ENCODE data around the gene LHCGR.

LHCGR gene

GRCh38 chr2:48779019-48779716, 23.6 kb upstream of the LHCGR start:
- TF ChIP-seq CTCF (conservative IDR thresholded peaks at IDR 0.05; ENCODE audit: low read depth, low read length) = no peak
- H3K36me3 ChIP-seq (ENCODE audit: insufficient read depth) = no peaks in the 10 kb centered on the region
- H3K79me2 ChIP-seq (ENCODE audit: insufficient read depth, low read depth) = no peaks in the 10 kb centered on the region
- no peaks in the 10 kb centered on the region for H4K20me1 ChIP-seq (ENCODE audit: insufficient read depth)
- H3K9ac ChIP-seq = no peak overlapping the region
- H3K4me2 ChIP-seq = no peak overlapping the region
- H3K27me3 ChIP-seq (ENCODE audit: insufficient read depth, low read depth) = no peaks in the 10 kb centered on the region
- H3K4me1 ChIP-seq (ENCODE audit: low read depth, poor library complexity, severe bottlenecking) = no peaks in the 10 kb centered on the region
- H3K27ac ChIP-seq = no peak overlapping the region
- no peak overlapping the region for H3K4me3 ChIP-seq (IDR thresholded peaks at IDR 0.05; ENCODE audit: insufficient read depth, low read depth, low read length)
- no peak overlapping the region for H2AFZ ChIP-seq (ENCODE audit: low read depth)

DNA sequence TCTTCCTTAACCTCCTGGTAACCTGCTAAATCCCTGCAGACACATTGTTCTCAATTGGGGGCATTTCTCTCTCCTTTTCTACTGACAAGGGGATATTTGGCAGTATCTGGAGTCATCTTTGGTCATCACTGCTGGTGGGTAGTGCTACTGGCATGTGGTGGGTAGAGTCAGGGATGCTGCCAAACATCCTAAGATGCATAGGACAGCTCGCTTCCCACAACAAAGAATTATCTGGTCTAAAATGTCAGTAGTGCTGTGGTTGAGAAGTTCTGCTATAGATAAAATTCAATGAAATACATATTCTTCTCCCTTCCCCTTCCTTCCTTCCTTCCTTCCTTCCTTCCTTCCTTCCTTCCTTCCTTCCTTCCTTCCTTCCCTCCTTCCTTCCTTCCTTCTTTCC, 18.7 kb upstream of the LHCGR start:
- TF ChIP-seq CTCF (conservative IDR thresholded peaks at IDR 0.05; ENCODE audit: low read depth, low read length) = no peak
- Histone ChIP-seq H3K4me3 (IDR thresholded peaks at IDR 0.05; ENCODE audit: insufficient read depth, low read depth, low read length) (no peak overlapping the region), H3K79me2 (ENCODE audit: insufficient read depth, low read depth) (no peaks in the 10 kb centered on the region), H3K9ac (no peak overlapping the region), H4K20me1 (ENCODE audit: insufficient read depth) (no peaks in the 10 kb centered on the region), H2AFZ (ENCODE audit: low read depth) (no peak overlapping the region), H3K36me3 (ENCODE audit: insufficient read depth) (no peaks in the 10 kb centered on the region), H3K27ac (no peak overlapping the region), H3K4me1 (ENCODE audit: low read depth, poor library complexity, severe bottlenecking) (no peaks in the 10 kb centered on the region), H3K4me2 (no peak overlapping the region), H3K27me3 (ENCODE audit: insufficient read depth, low read depth) (no peaks in the 10 kb centered on the region)

- H3K27ac ChIP-seq = no peak overlapping the region
- no peaks in the 10 kb centered on the region for H4K20me1 ChIP-seq (ENCODE audit: insufficient read depth)
- H3K4me3 ChIP-seq (IDR thresholded peaks at IDR 0.05; ENCODE audit: insufficient read depth, low read depth, low read length) = no peak overlapping the region
- no peak overlapping the region for H3K4me2 ChIP-seq
- H3K4me1 ChIP-seq (ENCODE audit: low read depth, poor library complexity, severe bottlenecking) = no peaks in the 10 kb centered on the region
- no peak for TF ChIP-seq CTCF (conservative IDR thresholded peaks at IDR 0.05; ENCODE audit: low read depth, low read length)
- H3K9ac ChIP-seq = no peak overlapping the region
- no peak overlapping the region for H2AFZ ChIP-seq (ENCODE audit: low read depth)
- no peaks in the 10 kb centered on the region for H3K36me3 ChIP-seq (ENCODE audit: insufficient read depth)
- H3K27me3 ChIP-seq (ENCODE audit: insufficient read depth, low read depth) = no peaks in the 10 kb centered on the region
- H3K79me2 ChIP-seq (ENCODE audit: insufficient read depth, low read depth) = no peaks in the 10 kb centered on the region
Measured at GRCh38 chr2:48771241-48772014, 15.9 kb upstream of the LHCGR start.

DNA sequence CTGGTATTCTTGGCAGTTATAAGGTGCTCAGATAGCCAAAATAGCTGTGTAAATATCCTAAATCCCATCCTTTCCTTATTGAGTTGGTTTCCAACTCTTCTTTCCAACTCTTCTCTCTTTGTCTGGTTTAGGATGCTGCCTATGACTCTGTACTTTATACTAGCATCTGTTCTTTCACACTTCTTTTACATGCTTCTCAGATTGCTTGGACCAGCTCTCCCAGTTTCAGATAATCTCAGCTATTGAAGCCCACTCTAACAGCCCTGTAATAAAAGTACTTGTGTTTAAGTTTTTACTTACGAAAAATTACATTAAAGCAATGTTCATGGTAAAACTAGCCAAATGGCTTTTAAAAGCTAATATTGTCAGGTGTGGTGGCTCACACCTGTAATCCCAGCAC, 14.7 kb upstream of the LHCGR start:
- no peak overlapping the region for H3K4me2 ChIP-seq
- H3K79me2 ChIP-seq (ENCODE audit: insufficient read depth, low read depth) = no peaks in the 10 kb centered on the region
- H3K4me3 ChIP-seq (IDR thresholded peaks at IDR 0.05; ENCODE audit: insufficient read depth, low read depth, low read length) = no peak overlapping the region
- no peak overlapping the region for H2AFZ ChIP-seq (ENCODE audit: low read depth)
- no peak for TF ChIP-seq CTCF (conservative IDR thresholded peaks at IDR 0.05; ENCODE audit: low read depth, low read length)
- H4K20me1 ChIP-seq (ENCODE audit: insufficient read depth) = no peaks in the 10 kb centered on the region
- H3K9ac ChIP-seq = no peak overlapping the region
- H3K27me3 ChIP-seq (ENCODE audit: insufficient read depth, low read depth) = no peaks in the 10 kb centered on the region
- no peaks in the 10 kb centered on the region for H3K36me3 ChIP-seq (ENCODE audit: insufficient read depth)
- no peaks in the 10 kb centered on the region for H3K4me1 ChIP-seq (ENCODE audit: low read depth, poor library complexity, severe bottlenecking)
- no peak overlapping the region for H3K27ac ChIP-seq

Data from KMS-11 (cell line).